GM23338 (cell line): ENCODE measurements around the gene BEND6.
"Not testable (repeated sequence)": the region's sequence is repeated elsewhere in the genome, so short reads cannot be mapped to it uniquely, and the experiment has no call there.

Experiments
- CREB1 ChIP-seq: fragments of 250-450 bp; sonication (Bioruptor Pico); IDR thresholded peaks from 2 replicates; pipeline ENCODE4 v1.5.0; 2020; ENCODE audit warnings: low read depth, mild to moderate bottlenecking, moderate library complexity
- ETS1 ChIP-seq: IDR thresholded peaks from 2 replicates; pipeline ENCODE4 v1.6.1; 2016; ENCODE audit warnings: antibody characterized with exemption
- EZH2 ChIP-seq: fragments of 200-600 bp; sonication (generic); IDR thresholded peaks from one replicate; pipeline ENCODE4 v1.8.0; 2017; ENCODE audit warnings: antibody characterized with exemption, mild to moderate bottlenecking, low read depth; ENCODE audit not compliant: unreplicated experiment
- EZH2phosphoT487 ChIP-seq: fragments of 200-600 bp; sonication (generic); IDR thresholded peaks from one replicate; pipeline ENCODE4 v1.8.1; 2018; ENCODE audit warnings: antibody characterized with exemption; ENCODE audit not compliant: unreplicated experiment
- JUNB ChIP-seq: IDR thresholded peaks from one replicate; pipeline ENCODE4 v1.6.1; 2016; ENCODE audit warnings: antibody characterized with exemption; ENCODE audit not compliant: unreplicated experiment
- NANOG ChIP-seq: IDR thresholded peaks from 2 replicates; pipeline ENCODE4 v1.6.1; 2016; ENCODE audit warnings: antibody characterized with exemption, borderline replicate concordance
- POLR2AphosphoS5 ChIP-seq: IDR thresholded peaks from 2 replicates; pipeline ENCODE4 v1.6.1; 2016; ENCODE audit warnings: antibody characterized with exemption, low read depth
- STAT1 ChIP-seq: IDR thresholded peaks from one replicate; pipeline ENCODE4 v1.6.1; 2016; ENCODE audit warnings: antibody characterized with exemption; ENCODE audit not compliant: unreplicated experiment
- ZNF114 ChIP-seq: fragments of 250-450 bp; sonication (Bioruptor Pico); IDR thresholded peaks from 2 replicates; pipeline ENCODE4 v1.5.0; 2020; ENCODE audit warnings: mild to moderate bottlenecking, moderate library complexity
- ZNF331 ChIP-seq: fragments of 250-450 bp; sonication (Bioruptor Pico); IDR thresholded peaks from 2 replicates; pipeline ENCODE4 v1.5.0; 2020; ENCODE audit warnings: low read depth, mild to moderate bottlenecking, moderate library complexity
- TF ChIP-seq, protein P1 (sequence below), 2 experiments: fragments of 200-600 bp in 1 of 2; sonication (generic) in 1 of 2; conservative IDR thresholded peaks; 2 replicates each; pipeline versions ENCODE4 v1.5.1 to v1.6.1; 2016 to 2017; ENCODE audit warnings: antibody characterized with exemption in 2 of 2, low read depth in 2 of 2, mild to moderate bottlenecking in 2 of 2, moderate library complexity in 1 of 2
- TF ChIP-seq, protein P2 (sequence below): IDR thresholded peaks from one replicate; pipeline ENCODE4 v1.6.1; 2018; ENCODE audit warnings: antibody characterized with exemption; ENCODE audit not compliant: unreplicated experiment
- TF ChIP-seq, protein P3 (sequence below): fragments of 250-450 bp; sonication (Bioruptor Pico); IDR thresholded peaks from 2 replicates; pipeline ENCODE4 v1.5.0; 2020; ENCODE audit warnings: mild to moderate bottlenecking, moderate library complexity

DNA sequence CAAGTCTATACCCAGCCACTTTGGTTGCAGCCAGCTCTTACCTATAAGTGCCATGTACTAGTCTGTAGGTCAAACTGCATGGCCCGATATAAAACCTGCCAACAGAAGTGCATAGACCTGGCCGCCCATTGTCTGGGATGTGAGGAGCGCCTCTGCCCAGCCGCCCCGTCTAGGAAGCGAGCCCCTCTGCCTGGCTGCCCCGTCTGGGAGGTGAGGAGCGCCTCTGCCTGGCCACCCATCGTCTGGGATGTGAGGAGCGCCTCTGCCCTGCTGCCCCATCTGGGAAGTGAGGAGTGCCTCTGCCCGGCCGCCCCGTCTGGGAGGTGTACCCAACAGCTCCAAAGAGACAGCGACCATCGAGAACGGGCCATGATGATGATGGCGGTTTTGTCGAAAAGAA lies 44.8 kb downstream of the BEND6 start:
- TF ChIP-seq POLR2AphosphoS5; EZH2; EZH2phosphoT487; NANOG; CREB1 (CRISPR knock-in tag); ZNF114 (CRISPR knock-in tag); STAT1; JUNB; ETS1; ZNF331 (CRISPR knock-in tag): not testable (repeated sequence)
- TF ChIP-seq, protein P1, sequence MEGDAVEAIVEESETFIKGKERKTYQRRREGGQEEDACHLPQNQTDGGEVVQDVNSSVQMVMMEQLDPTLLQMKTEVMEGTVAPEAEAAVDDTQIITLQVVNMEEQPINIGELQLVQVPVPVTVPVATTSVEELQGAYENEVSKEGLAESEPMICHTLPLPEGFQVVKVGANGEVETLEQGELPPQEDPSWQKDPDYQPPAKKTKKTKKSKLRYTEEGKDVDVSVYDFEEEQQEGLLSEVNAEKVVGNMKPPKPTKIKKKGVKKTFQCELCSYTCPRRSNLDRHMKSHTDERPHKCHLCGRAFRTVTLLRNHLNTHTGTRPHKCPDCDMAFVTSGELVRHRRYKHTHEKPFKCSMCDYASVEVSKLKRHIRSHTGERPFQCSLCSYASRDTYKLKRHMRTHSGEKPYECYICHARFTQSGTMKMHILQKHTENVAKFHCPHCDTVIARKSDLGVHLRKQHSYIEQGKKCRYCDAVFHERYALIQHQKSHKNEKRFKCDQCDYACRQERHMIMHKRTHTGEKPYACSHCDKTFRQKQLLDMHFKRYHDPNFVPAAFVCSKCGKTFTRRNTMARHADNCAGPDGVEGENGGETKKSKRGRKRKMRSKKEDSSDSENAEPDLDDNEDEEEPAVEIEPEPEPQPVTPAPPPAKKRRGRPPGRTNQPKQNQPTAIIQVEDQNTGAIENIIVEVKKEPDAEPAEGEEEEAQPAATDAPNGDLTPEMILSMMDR (conservative IDR thresholded peaks at IDR 0.05; ENCODE audit: low read depth in 2 of 2), result not testable (repeated sequence)
- TF ChIP-seq, protein P2, sequence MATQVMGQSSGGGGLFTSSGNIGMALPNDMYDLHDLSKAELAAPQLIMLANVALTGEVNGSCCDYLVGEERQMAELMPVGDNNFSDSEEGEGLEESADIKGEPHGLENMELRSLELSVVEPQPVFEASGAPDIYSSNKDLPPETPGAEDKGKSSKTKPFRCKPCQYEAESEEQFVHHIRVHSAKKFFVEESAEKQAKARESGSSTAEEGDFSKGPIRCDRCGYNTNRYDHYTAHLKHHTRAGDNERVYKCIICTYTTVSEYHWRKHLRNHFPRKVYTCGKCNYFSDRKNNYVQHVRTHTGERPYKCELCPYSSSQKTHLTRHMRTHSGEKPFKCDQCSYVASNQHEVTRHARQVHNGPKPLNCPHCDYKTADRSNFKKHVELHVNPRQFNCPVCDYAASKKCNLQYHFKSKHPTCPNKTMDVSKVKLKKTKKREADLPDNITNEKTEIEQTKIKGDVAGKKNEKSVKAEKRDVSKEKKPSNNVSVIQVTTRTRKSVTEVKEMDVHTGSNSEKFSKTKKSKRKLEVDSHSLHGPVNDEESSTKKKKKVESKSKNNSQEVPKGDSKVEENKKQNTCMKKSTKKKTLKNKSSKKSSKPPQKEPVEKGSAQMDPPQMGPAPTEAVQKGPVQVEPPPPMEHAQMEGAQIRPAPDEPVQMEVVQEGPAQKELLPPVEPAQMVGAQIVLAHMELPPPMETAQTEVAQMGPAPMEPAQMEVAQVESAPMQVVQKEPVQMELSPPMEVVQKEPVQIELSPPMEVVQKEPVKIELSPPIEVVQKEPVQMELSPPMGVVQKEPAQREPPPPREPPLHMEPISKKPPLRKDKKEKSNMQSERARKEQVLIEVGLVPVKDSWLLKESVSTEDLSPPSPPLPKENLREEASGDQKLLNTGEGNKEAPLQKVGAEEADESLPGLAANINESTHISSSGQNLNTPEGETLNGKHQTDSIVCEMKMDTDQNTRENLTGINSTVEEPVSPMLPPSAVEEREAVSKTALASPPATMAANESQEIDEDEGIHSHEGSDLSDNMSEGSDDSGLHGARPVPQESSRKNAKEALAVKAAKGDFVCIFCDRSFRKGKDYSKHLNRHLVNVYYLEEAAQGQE, result not testable (repeated sequence)
- TF ChIP-seq, protein P3, sequence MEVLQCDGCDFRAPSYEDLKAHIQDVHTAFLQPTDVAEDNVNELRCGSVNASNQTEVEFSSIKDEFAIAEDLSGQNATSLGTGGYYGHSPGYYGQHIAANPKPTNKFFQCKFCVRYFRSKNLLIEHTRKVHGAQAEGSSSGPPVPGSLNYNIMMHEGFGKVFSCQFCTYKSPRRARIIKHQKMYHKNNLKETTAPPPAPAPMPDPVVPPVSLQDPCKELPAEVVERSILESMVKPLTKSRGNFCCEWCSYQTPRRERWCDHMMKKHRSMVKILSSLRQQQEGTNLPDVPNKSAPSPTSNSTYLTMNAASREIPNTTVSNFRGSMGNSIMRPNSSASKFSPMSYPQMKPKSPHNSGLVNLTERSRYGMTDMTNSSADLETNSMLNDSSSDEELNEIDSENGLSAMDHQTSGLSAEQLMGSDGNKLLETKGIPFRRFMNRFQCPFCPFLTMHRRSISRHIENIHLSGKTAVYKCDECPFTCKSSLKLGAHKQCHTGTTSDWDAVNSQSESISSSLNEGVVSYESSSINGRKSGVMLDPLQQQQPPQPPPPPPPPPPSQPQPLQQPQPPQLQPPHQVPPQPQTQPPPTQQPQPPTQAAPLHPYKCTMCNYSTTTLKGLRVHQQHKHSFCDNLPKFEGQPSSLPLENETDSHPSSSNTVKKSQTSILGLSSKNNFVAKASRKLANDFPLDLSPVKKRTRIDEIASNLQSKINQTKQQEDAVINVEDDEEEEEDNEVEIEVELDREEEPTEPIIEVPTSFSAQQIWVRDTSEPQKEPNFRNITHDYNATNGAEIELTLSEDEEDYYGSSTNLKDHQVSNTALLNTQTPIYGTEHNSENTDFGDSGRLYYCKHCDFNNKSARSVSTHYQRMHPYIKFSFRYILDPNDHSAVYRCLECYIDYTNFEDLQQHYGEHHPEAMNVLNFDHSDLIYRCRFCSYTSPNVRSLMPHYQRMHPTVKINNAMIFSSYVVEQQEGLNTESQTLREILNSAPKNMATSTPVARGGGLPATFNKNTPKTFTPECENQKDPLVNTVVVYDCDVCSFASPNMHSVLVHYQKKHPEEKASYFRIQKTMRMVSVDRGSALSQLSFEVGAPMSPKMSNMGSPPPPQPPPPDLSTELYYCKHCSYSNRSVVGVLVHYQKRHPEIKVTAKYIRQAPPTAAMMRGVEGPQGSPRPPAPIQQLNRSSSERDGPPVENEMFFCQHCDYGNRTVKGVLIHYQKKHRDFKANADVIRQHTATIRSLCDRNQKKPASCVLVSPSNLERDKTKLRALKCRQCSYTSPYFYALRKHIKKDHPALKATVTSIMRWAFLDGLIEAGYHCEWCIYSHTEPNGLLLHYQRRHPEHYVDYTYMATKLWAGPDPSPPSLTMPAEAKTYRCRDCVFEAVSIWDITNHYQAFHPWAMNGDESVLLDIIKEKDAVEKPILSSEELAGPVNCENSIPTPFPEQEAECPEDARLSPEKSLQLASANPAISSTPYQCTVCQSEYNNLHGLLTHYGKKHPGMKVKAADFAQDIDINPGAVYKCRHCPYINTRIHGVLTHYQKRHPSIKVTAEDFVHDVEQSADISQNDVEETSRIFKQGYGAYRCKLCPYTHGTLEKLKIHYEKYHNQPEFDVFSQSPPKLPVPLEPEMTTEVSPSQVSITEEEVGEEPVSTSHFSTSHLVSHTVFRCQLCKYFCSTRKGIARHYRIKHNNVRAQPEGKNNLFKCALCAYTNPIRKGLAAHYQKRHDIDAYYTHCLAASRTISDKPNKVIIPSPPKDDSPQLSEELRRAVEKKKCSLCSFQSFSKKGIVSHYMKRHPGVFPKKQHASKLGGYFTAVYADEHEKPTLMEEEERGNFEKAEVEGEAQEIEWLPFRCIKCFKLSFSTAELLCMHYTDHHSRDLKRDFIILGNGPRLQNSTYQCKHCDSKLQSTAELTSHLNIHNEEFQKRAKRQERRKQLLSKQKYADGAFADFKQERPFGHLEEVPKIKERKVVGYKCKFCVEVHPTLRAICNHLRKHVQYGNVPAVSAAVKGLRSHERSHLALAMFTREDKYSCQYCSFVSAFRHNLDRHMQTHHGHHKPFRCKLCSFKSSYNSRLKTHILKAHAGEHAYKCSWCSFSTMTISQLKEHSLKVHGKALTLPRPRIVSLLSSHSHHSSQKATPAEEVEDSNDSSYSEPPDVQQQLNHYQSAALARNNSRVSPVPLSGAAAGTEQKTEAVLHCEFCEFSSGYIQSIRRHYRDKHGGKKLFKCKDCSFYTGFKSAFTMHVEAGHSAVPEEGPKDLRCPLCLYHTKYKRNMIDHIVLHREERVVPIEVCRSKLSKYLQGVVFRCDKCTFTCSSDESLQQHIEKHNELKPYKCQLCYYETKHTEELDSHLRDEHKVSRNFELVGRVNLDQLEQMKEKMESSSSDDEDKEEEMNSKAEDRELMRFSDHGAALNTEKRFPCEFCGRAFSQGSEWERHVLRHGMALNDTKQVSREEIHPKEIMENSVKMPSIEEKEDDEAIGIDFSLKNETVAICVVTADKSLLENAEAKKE (CRISPR knock-in tag), result not testable (repeated sequence)
